ENCODE results near the gene PCBP4. TPM values are rescaled to one million over a fixed set of nuclear protein-coding genes. Genes with fewer than 3 reads are reported as not detected.

Gene PCBP4
- total RNA-seq, 1 experiment from 2014 or later = 48.8 TPM

- H4K20me1 ChIP-seq (ENCODE audit: insufficient read depth) = no peaks in the 10 kb centered on the region
- POLR2A ChIA-PET = no interaction called here
- H3K36me3 ChIP-seq (ENCODE audit: control insufficient read depth in 1 of 2, insufficient read depth in 2 of 2, low read length in 2 of 2) = no peaks in the 10 kb centered on the region
- no TSS peak for BruUV-seq (replicated peaks)
- no peak overlapping the region for H3K4me3 ChIP-seq (replicated peaks in 1 of 2; ENCODE audit: low read depth in 1 of 2, low read length in 2 of 2)
- intact Hi-C loops (cut with micrococcal nuclease) = no loop called here
- CTCF ChIA-PET = no interaction called here
- H3K9me2 ChIP-seq (ENCODE audit: insufficient read depth) = no peaks in the 10 kb centered on the region
- RAD21 ChIA-PET (ENCODE audit: low non-redundant PET in 1 of 2, low total read pairs in 2 of 2, uncharacterized antibody in 2 of 2, unreplicated experiment in 2 of 2) = no interaction called here
- TF ChIP-seq ZBTB33 (IDR thresholded peaks at IDR 0.05; ENCODE audit: extremely low read depth, insufficient replicate concordance, low read length) = no peak
- no peak for TF ChIP-seq CEBPB (IDR thresholded peaks at IDR 0.05; ENCODE audit: low read depth)
- no peak for TF ChIP-seq REST (IDR thresholded peaks at IDR 0.05; ENCODE audit: low read depth)
- no peak for TF ChIP-seq POLR2A (IDR thresholded peaks at IDR 0.05; ENCODE audit: borderline replicate concordance, extremely low read depth, insufficient read depth, insufficient read length)
- no peak for TF ChIP-seq SIN3A (IDR thresholded peaks at IDR 0.05; ENCODE audit: low read depth)
- no peaks in the 10 kb centered on the region for H3K4me1 ChIP-seq (ENCODE audit: control insufficient read depth in 1 of 2, insufficient read depth in 2 of 2, low read length in 2 of 2)
- H3K9me3 ChIP-seq (ENCODE audit: control insufficient read depth in 1 of 2, insufficient read depth in 1 of 2, low read depth in 1 of 2, low read length in 2 of 2) = no peaks in the 10 kb centered on the region
- no peak for DNase-seq (ENCODE audit: low read depth, low spot score)
- H3K4me2 ChIP-seq (ENCODE audit: low read length) = no peak overlapping the region
- H3K27ac ChIP-seq (ENCODE audit: low read depth, low read length) = no peak overlapping the region
- H2AFZ ChIP-seq (ENCODE audit: low read depth, low read length, poor library complexity, severe bottlenecking) = no peak overlapping the region
- no peak overlapping the region for H3K9ac ChIP-seq (ENCODE audit: low read length)
- no peak for ATAC-seq
- H3K27me3 ChIP-seq (ENCODE audit: insufficient read depth, low read length) = no peaks in the 10 kb centered on the region
- H3K79me2 ChIP-seq (ENCODE audit: insufficient read depth, low read length) = no peaks in the 10 kb centered on the region
These were observed 18.1 kb downstream of the PCBP4 start for GRCh38 chr3:51949121-51949520.
